Eye (tissue), 1 donor: Measurements from ENCODE around the gene AFF1.
A peak's percentile ranks its signal among the peaks of the same experiment; 100 is the strongest.

ENCODE experiments used
- DNase-seq: peaks from one replicate; pipeline ENCODE4 v3.0.0-alpha.2; 2015

AFF1 gene

DNA sequence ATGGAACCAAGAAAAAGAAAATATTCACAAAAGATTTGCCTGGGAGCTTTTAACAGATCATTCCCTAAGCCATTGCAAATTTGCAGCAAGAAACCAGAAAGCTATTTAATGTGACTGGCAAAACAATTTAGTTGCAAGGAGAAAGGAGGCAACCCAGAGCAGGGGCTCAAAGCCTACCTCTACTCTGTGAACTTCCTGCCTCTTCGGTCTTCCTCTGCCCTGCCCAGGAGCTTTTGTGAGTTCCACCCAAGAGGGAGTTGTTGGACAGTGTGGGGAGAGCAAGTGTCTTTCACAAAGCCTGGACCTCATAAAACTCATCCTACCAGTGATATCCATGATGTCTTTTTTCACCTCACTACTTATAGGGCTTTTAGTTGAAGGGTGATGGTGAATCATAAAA lies 107.4 kb downstream of the AFF1 start:
- no peak for DNase-seq

- peak; percentile 57 for DNase-seq
These were observed 108.4 kb downstream of the AFF1 start for GRCh38 chr4:87042986-87043820.

- DNase-seq = peak; percentile 70
These were observed 109.9 kb downstream of the AFF1 start for GRCh38 chr4:87044511-87045233.

GRCh38 chr4:87045234-87045558 lies 110.4 kb downstream of the AFF1 start:
- peak; percentile 49 for DNase-seq

DNA sequence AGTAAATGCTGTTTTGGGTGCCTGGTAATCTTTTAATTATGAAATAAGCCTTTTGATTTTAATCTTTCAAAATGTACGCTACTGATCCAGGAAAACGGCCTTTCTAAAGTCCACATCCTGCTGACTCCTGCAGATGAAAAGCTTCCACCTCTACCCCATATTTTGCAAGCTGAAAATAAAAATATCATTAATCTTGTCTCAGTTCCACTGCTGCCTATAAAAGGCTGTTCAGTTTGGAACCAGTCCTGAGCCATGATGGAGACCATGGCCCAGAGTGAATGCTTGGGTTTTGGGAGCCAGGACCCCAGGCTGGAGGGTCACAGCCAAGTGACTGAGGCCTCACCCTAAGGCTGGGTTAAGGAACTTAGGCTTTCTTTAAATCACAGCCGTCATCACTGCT lies 110.8 kb downstream of the AFF1 start:
- DNase-seq = no peak

DNA sequence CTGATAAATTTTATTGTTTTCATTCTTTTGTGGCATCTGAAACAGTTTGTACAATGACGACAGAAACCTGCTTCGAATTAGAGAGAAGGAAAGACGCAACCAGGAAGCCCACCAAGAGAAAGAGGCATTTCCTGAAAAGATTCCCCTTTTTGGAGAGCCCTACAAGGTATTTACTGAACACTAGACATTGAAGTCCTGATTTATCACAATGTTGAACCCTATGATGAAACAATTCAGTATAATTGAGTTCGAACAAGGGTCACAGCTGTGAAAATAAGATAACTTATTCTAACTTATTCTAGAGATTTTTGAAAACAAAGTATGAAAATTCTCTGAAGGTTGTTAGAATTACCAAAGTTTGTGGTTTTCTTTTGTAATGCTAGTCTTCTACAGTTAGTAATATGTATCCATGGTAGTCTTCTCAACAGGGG lies 111.3 kb downstream of the AFF1 start:
- peak; percentile 58 for DNase-seq

GRCh38 chr4:87047281-87047798 lies 112.5 kb downstream of the AFF1 start:
- DNase-seq = no peak

GRCh38 chr4:87049508-87049907 lies 114.7 kb downstream of the AFF1 start:
- DNase-seq = no peak

- DNase-seq = no peak
These were observed 115.8 kb downstream of the AFF1 start for GRCh38 chr4:87050596-87050995.

- no peak for DNase-seq
These were observed 116.4 kb downstream of the AFF1 start for GRCh38 chr4:87051121-87051713.

DNA sequence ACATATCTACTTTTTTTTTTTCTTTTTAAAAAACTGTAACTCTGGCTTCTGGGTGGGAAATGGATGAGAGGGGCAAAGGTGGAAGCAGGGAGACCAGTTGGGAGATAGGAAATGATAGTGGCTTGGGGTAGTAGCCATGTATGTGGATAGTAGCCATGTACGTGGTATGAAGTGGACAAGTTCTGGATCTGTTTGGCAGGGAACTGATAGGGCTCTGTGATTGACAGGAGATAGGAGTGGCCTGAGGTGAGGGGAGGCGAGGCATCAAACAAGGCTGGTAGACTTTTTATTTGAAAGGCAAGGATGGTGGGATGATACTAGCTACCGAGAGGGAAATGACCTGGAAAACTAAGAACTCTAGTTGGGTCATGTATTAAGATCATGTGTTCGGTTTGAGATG lies 117.8 kb downstream of the AFF1 start:
- DNase-seq = no peak

DNA sequence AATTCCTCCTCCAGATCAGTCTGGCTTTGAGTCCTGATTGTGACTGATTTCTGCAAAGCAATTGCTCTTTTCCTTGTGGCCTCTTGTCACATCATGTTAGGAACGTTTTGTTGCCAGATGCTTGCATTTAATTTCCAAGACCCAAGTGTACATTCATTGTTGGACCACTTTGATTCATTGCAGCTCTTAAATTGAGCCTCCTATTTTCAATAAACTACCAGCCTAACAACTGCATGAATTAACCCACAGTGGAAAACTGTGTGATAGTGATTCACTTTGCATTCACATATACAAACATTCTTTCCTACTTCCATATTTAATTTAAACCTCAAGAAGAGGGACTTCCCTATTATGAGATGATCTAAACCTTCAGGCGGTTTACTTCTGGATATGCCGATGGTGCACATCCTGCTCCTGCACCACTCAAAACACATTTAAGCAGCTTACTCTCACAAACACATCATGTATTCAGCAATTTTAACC lies 118.4 kb downstream of the AFF1 start:
- no peak for DNase-seq

DNA sequence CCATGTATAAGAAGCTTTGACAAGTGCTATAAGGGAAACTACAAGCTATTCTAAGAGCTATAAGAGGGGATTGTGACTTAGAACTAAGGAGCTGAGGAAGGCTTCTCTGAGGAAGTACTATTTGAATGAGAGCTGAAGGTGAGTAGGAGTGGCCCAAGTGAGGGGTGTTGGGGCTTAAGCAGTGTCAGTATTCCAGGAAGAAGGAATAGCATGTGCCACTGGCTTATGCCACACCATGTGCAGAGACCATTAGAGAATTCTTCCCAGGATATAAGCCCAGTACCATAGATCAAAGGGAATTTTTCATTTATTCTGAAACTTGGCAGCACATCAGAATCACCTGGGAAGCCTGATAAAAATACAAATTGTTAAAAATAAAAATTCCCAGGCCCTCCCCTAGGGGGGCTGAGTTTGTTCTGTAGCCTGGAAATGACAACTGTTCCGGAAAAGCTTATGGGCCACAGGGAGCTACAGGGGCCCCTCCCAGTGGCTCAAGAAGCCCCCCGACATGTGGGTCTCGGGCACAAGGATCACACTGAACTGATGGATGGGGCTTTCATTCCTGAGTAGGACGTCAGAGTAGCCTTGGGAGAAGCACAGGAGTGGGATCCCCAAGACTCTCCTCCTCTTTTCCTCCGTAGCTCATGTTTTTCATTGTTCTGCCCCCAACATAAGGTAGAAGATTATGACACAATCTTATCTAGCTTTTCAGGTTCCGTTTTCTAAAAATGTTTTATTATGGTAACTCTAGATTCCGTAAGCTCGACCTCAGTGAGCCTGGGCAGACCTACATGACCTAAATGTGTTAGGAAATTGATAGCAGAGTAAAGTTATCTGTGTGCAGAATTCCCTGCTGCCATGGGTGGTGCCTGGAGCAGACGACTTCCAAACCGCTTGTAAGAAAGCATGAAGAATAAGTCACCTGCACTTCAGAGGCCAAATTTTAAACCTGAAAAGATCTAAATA lies 119.3 kb downstream of the AFF1 start:
- DNase-seq = no peak

DNA sequence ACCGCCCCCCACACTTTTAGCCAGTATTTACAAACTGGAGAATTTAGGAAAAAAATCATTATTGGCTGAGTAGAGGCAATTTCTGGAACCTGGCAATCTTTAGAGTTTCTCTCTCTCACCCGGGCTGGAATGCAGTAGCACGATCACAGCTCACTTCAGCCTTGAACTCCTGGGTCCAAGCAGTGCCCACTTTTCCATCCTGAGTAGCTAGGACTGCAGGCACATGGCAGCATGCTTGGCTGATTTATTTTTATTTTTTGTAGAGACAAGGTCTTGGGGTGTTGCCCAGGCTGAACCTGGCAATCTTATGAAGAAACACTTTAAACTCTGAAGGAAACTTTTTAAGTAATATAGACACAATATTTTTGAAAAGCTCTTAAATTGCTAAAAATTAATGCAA lies 120.1 kb downstream of the AFF1 start:
- no peak for DNase-seq

GRCh38 chr4:87055311-87055710 lies 120.5 kb downstream of the AFF1 start:
- no peak for DNase-seq

GRCh38 chr4:87056881-87057280 lies 122.1 kb downstream of the AFF1 start:
- DNase-seq = no peak

- no peak for DNase-seq
These were observed 123.1 kb downstream of the AFF1 start for GRCh38 chr4:87057835-87058355.

DNA sequence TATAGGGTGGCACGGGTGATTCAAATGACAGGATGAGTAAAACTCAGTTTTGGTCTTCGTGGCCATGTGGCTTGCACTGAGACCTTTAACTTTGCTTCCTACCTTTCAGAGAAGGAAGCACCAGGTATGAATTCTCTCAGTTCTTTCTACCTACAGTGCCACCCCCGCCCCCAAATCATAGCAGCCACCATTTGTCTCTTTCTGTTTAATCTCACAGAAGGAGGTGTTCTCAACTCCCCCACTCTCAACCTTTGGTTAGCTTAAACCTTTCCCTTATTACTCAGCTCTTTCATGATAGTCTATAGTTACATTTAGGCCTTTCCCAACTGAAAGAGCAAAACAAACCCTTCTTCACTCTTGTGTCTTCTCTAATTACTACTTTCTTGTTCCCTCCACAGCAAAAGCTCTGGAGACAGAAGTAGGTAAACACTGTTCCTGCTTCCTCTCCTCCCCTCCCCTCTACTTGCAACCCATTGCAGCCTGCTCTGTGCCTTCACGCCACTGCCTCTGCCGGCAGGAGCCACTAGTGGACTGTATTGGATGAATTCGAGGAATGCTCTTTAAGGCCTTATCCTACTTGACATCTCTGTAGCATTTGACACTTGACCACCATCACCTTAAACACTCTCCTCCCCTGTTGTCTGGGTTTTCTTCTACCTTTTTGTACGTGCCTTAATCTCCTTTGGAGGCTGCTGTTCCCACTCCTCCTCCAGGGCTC lies 123.7 kb downstream of the AFF1 start:
- DNase-seq = peak; percentile 68

DNA sequence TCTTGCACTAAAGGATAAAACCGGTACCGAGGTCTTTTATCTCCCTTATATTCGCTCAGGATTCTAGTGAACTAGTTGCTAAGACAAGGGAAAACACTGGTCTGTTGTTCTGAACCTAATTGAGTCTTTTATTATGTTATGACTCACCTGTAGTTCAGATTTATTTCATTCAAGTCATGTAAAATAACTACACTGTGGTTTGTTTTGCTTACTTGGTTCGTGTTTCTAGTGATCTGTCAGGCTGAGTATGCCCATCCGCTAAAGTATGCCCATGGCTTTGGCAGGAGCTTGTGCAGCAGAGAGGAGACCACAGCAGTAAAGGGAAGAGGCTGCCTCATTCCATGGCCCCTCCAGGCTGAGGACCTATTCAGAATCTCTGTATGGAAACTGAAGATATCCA lies 126.1 kb downstream of the AFF1 start:
- no peak for DNase-seq

GRCh38 chr4:87065021-87065420 lies 130.2 kb downstream of the AFF1 start:
- no peak for DNase-seq

DNA sequence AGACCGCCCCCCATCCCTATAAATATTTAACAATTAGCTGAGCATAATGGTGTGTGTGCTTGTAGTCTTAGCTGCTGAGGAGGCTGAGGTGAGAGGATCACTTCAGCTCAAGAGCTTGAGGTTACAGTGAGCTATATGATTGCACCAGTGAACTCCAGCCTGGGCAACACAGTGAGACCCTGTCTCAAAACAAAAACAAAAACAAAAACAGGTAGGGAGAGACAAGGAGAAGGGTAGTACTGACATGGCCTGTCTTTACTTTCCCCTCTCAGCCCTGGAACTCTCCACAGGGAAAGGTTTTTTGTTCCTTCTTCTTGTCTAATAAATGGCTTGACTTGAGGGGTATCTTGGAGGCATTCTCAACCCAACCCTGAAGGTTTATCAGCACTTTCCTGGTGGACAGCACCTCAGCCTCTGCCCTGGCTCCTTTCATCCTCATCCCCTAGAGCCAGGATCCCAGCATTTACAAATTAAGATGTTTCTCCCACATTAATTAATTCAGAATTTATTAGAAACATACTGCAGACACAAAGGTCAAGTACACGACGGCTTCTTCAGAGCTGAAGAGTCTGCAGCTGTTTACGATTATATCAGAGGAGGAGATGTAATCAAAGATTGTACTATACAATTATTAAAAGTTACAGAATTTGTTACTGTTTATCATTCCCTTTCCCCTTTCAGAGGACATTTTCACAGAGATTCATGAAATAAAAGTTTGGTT lies 131.8 kb downstream of the AFF1 start:
- DNase-seq = peak; percentile 51
